Fibroblast of skin of right quadriceps (primary cell): ENCODE data around the gene MSI2.

Source experiments
- DNase-seq: peaks from one replicate; pipeline ENCODE4 v3.0.0-alpha.2; 2013

MSI2 gene

GRCh38 chr17:57247261-57247660 is 9.1 kb upstream of the MSI2 start:
- DNase-seq: no peak

DNA sequence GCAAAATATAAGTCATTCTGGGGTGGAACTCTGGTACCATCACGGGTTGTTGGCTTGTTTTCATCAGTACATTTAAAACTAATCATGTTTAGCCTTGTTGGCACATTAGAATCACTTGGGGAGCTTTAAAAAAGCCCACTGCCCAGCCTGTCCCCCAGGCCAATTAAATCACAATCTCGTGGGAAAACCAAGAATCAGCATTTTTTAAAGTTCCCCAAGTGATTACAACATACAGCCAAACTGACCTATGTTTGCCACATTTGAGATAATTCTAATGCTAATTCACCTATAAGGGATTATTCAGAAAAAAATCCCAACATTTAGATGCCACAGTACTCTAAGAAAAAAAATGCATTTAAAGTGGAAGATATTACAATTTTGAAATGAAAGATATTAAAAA is 8.4 kb upstream of the MSI2 start:
- DNase-seq: no peak

GRCh38 chr17:57249520-57249919 is 6.8 kb upstream of the MSI2 start:
- no peak for DNase-seq

DNA sequence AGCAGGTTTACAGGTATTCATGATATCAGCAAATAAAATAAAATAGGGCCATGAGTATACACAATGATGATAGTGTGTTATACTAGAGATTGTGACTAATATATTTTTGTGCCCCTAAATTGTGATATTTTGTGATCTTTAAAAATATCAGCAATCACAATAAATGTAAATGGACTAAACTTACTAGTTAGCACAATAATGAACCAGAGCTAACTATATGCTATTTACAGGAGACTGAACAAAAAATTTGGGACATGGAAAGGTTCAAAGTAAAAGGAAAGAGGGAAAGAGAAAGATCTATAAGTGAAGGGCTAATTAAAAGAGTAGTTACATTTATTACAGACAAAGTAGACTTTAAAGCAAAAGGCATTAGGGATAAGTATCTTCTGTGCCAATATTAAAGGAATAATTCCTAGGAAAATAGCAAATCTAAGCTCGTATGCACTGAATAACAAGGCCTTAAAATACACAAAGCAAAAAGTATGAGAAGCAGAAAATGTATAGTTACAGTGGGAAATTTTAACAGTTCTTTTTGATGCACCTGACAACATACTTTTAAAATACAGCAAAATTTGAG is 5.0 kb upstream of the MSI2 start:
- no peak for DNase-seq

GRCh38 chr17:57253362-57254065 is 2.8 kb upstream of the MSI2 start:
- no peak for DNase-seq

DNA sequence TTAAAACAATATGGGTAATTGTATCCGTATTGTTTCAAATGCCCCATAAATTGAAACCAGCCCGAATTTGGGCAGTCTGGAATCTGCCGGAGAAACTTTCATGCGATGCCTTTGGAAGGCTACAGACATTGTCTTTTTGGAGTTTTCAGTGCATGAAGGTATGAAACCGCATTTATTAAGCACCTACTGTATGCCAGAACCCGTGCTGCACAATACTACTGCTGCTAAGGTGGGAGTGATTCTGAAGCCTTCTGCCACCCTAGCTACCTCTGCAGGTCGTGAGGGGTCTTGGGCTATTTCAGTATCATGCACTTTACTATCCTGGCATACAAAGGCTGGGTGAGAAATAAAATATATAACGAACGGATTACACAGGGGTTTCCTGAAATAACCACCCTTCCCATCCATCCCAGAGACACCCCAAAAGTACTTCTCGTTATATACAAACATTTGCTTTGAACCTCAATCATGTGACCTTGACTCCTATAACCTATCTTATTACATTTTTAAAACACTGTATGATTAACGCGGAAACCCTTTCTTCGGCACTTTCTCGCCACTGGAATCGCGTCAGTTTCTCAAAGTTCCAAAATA is 1.0 kb upstream of the MSI2 start:
- no peak for DNase-seq

DNA sequence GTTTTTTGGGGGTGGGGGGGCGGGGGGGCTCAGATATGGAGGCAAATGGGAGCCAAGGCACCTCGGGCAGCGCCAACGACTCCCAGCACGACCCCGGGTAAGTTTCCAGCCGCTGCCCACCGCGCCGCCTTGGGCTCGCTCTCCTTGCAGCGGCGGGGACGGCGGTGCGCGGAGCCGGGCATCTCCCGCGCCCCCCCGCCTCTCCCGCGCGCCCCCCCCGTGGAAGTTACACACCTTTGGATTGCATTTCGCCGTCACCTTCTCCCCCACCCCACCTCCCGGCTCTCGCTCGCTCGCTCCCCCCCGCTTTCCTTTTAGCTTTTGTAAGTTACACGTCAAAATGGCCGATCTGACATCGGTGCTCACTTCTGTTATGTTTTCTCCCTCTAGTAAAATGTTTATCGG is 387 bp downstream of the MSI2 start:
- DNase-seq: no peak

DNA sequence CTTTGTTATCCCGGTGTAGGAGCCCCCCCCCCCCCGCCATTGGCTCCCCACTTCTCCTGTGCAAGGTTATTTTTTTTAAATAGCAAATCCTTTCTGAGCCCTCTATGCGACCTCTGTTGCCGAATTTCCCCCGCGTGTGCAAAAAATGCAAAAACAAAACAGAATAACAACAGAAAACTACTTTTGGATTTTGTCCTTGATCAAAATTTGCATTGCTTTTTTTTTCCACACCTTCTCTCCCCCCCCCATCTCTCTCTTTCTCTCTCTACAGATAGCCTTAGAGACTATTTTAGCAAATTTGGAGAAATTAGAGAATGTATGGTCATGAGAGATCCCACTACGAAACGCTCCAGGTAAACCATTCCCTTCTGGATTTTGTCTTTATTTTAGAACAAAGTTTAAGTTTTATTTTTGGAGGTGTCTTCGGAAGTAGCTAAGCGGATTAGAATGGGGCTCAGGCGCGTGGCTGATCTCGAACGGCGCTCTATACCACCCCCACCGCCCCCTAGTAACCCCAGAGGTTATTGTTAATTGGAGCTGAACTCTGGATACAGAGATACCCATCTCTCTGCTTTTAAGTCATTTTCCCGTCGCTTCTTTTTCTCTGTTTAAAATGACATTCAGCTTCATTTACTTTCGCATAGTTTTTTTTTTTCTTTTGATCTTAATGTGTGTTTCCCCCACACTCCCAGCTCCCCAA is 1.0 kb downstream of the MSI2 start:
- DNase-seq: no peak

DNA sequence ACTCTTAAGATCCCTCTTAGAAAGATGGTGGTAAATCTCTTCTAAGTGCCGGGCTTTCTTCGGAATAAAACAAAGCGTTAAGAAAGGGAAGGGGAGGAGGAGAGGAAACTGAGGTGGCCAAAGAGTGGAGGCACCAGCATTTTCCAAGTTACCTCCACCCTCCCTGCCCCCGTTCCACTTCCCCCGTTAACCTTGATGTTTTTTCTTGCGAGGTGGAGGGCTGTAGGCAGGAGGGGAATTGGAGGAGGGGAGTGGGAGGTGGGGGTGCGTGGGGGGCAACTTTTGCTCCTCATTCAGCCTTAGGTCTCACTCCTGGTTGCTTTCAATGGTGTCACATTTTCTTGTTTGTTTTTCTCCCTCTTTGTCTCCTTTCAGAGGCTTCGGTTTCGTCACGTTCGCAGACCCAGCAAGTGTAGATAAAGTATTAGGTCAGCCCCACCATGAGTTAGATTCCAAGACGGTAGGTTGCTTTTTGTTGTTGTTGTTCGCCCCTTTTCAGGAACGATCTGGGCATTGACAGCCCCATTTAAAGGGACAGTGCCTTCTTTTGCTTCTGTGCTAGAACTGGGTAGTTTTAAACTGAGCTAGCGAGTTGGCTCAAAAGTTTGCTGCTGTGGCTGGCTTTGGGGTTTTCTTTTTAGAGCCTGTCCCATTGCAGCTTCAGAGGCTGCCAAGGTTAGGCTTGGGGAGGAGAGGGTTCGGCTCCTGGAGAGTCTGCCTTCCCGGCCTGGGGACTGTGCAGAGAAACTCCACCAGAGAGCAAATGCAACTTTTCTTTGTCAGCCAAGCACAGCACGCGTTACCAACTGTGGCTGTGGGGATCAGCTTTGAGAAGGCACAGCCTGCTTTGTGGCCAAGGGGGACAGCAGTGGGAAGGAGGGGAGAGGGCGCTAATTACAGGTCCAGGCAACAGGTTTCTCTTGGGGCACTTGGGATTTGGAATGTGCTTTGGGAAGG is 1.9 kb downstream of the MSI2 start:
- no peak for DNase-seq

GRCh38 chr17:57259306-57259705 is 3.0 kb downstream of the MSI2 start:
- DNase-seq: no peak

- no peak for DNase-seq
These were observed 3.5 kb downstream of the MSI2 start for GRCh38 chr17:57259817-57260216.

DNA sequence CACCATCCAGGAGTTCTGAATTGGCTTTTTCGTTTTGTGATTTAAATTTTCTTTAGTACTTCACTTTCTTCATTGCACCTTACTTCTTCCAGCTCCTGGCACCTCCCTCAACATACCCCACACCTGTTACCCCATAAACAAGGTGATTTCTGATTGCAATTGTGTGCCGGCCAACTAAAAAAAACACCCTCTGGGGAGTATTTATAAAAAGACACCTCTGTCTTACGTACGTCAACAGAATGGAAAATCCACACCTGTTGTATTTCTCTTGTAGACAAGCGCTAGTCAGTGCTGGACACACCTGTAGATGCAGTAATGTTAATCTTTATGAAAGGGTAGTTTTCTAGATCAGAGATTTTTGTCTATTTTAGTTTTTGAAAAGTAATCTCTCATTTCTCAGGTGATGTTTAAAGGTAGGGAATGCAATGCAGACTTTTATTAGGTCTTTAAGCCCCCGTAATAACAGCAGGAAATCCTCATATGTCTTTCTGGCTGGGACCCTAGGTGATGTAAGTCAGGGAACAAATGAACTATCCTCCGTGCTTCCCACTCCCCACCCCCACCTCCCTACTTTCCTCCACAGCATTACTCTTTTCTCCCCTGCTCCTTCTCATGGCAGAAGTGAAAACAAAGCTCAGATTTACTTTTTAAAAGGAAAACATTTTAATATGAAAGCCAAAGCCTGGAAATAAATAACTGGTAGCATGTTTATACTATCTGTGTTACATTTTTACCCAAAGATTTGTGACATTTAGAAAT is 4.2 kb downstream of the MSI2 start:
- no peak for DNase-seq

DNA sequence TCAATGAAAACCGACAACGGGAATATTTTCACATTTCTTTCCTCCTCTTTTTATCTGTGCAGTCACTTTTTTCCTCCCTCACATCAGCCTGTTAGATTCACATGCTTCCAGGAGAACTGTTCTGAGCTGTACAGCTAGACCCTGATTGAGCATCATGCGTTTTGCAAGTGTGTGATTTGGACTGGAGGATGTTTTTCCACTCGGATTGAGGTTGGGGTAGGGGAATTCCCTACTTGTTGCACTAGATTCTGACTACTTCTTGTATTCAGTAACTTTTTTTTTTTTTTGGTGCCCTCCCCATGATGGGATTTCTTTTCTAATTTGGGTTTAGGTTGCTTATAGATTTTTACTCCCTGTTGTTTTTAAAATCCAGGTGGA is 4.8 kb downstream of the MSI2 start:
- no peak for DNase-seq

- DNase-seq: no peak
These were observed 6.2 kb downstream of the MSI2 start for GRCh38 chr17:57262557-57262956.

DNA sequence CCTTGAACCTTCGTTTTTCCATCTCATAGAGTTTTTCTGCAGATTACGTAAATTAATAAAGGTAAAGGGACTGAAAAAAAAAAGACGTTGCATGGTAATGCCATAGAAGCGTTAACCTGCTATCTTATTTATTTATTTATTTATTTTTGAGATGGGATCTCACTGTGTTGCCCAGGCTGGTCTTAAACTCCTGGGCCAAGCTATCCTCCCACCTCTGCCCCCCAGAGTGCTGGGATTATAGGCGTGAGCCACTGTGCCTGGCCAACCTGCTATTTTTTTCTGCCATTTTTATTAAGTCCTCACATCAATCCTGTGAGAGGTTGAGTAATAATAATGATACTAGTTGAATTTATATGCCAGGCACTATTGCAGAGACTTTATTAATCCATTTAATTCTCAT is 7.9 kb downstream of the MSI2 start:
- DNase-seq: no peak

DNA sequence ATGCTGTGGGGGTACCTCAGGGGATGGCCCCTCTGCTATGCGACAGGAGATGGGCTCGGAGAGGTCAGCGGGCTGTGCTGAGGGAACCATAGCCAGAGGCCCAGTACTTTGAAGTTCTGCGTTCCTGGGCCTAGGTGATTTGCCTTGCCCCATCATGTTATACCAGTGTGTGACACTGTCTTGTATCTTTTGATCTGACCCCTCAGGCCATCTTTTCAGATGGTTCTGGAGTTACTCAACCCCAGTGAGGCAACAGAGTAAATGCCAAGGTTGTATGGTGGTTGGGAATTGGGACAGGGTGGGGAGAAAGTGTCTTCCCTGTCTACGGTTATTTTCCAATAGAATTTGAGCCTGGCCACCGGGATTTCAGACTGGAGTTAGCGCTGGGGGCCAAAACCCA is 8.5 kb downstream of the MSI2 start:
- no peak for DNase-seq

GRCh38 chr17:57266902-57267311 is 10.6 kb downstream of the MSI2 start:
- DNase-seq: no peak

GRCh38 chr17:57268181-57268580 is 11.9 kb downstream of the MSI2 start:
- no peak for DNase-seq

DNA sequence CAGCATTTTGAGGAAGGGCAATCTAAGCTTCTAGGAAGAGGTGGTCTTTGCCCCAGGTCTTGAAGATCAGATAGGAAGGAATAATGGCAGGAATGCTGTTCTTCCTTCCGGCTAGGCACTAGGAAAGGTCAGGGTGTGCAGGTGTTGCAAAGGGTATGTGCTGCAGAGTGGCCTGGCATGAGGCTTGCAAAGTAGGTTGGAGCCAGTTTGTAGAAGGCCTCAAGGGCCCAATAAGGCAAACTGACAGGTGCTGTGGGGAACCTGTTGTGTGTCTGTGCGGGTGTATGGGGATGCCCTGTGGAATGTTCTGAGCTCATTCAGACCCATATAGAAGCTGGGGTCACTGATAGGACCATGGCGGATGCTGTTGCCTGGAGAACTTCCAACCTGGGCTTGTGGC is 12.7 kb downstream of the MSI2 start:
- DNase-seq: no peak

DNA sequence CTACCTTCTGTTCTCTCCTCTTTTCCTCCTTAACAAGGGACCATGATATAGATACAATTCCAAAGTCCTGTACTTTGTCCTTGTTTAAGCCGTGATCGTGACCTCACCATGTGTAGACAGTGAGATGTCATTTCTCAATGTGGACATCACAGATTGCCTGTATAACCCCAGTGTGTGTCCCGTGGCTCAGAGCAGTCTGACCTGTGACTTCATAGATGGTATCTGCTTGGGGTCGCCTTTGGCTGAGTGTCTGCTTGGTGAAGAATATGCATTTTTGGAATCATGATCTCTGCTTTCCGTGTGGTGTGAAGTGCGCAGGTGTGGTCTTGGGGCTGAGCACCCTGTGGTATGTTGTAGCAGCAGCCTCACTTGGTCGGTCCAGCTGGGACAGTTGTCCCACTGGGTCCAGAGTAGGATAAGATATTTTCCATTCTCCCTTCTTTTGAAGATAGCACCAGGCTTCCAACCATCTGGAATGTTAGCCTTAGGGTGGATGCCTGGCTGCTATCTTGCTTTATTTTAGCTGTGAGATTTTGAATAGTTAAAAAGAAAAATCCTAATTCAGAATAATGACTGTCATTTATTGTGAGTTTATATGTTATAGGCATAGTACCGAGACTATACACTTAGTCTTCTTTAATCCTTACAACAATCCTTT is 13.4 kb downstream of the MSI2 start:
- DNase-seq: no peak

GRCh38 chr17:57270801-57271245 is 14.5 kb downstream of the MSI2 start:
- no peak for DNase-seq

- no peak for DNase-seq
These were observed 15.5 kb downstream of the MSI2 start for GRCh38 chr17:57271821-57272220.
